ENCODE data around the gene NOSTRIN.

The NOSTRIN gene

DNA sequence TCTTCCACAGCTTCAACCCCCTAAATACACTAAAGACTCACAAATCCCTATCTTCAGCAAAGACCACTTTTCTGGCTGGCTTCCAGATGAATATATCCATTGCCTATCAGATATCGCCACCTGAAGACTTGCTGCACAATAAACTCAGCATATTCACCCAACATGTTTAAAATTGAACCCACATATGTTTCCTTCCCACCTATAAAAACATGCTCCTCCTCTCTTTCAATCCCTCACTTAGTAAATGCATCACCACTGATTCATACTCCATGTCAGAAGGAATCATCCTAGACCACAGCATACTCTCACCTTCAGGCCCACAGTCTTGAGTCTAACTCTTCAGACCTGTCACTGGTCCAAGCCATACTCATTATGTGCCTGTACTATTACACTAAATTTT is 82.5 kb downstream of the NOSTRIN start:
- peaks cover 14 to 46% of the 10 kb centered on the region in 2 experiments; a peak in 2 of 3 replicates for H3K36me3 ChIP-seq (ENCODE audit: control insufficient read depth in 2 of 2, insufficient read depth in 1 of 2, low read length in 2 of 2)
- CTCF ChIA-PET = no interaction called here

GRCh38 chr2:168889635-168890005 is 87.2 kb downstream of the NOSTRIN start:
- H3K36me3 ChIP-seq (ENCODE audit: control insufficient read depth in 2 of 2, insufficient read depth in 1 of 2, low read length in 2 of 2) = peaks cover 9 to 37% of the 10 kb centered on the region in 2 experiments; a peak in 2 of 3 replicates
- TF ChIP-seq ZSCAN5A (tag by site-specific recombination; IDR thresholded peaks at IDR 0.05) (no peak), SCRT2 (tag by site-specific recombination; IDR thresholded peaks at IDR 0.05) (no peak), PRDM2 (tag by site-specific recombination; IDR thresholded peaks at IDR 0.05; ENCODE audit: borderline replicate concordance) (no peak), ZNF488 (tag by site-specific recombination; IDR thresholded peaks at IDR 0.05) (no peak), ZXDB (tag by site-specific recombination; IDR thresholded peaks at IDR 0.05) (no peak), ZNF221 (tag by site-specific recombination; IDR thresholded peaks at IDR 0.05; ENCODE audit: borderline replicate concordance) (no peak), ZNF366 (tag by site-specific recombination; conservative IDR thresholded peaks at IDR 0.05) (no peak), ZNF560 (tag by site-specific recombination; IDR thresholded peaks at IDR 0.05; ENCODE audit: borderline replicate concordance) (no peak), KLF9 (tag by site-specific recombination; IDR thresholded peaks at IDR 0.05; ENCODE audit: low read depth) (no peak), CTCF (tag by site-specific recombination; IDR thresholded peaks at IDR 0.05) (no peak), REPIN1 (tag by site-specific recombination; IDR thresholded peaks at IDR 0.05; ENCODE audit: low read depth) (no peak), ZNF426 (tag by site-specific recombination; IDR thresholded peaks at IDR 0.05) (no peak)
- no peaks in the 10 kb centered on the region for H3K4me1 ChIP-seq (ENCODE audit: control insufficient read depth, insufficient read depth, low read length)
- POLR2A ChIA-PET = interaction anchor here (1.0 to 1.1 kb wide), 2 partner anchors 9 to 20 kb away, joined by 3 to 4 read pairs; no protein-coding TSS in a partner anchor
- CTCF ChIA-PET = interaction anchor here (0.9 kb wide), 1 partner anchor 32 kb away, joined by 4 read pairs; no protein-coding TSS in a partner anchor
- H3K27ac ChIP-seq (ENCODE audit: extremely low read depth, low read depth, low read length) = peak overlapping the region; percentile 11; the same call in 1 of the 2 replicates
- peak overlapping the region; percentile 88 for H3K4me3 ChIP-seq (ENCODE audit: low read depth, low read length)
- H3K9me3 ChIP-seq (ENCODE audit: control insufficient read depth, insufficient read depth, low read depth, low read length) = no peaks in the 10 kb centered on the region

More for the DNA sequence above, 82.5 kb downstream of the NOSTRIN start:
- no peaks in the 10 kb centered on the region for H3K9me3 ChIP-seq (ENCODE audit: control insufficient read depth, insufficient read depth, low read depth, low read length)
- no peak overlapping the region for H3K4me3 ChIP-seq (ENCODE audit: low read depth, low read length)
- POLR2A ChIA-PET = no interaction called here
- TF ChIP-seq ZNF266 (tag by site-specific recombination; IDR thresholded peaks at IDR 0.05; ENCODE audit: low read depth) = no peak
- no peak for TF ChIP-seq ZNF157 (tag by site-specific recombination; IDR thresholded peaks at IDR 0.05)
- TF ChIP-seq ZNF830 (tag by site-specific recombination; IDR thresholded peaks at IDR 0.05; ENCODE audit: low read depth) = no peak
- no peak for TF ChIP-seq HOXD13 (CRISPR knock-in tag; IDR thresholded peaks at IDR 0.05; ENCODE audit: borderline replicate concordance)
- TF ChIP-seq, protein P1, sequence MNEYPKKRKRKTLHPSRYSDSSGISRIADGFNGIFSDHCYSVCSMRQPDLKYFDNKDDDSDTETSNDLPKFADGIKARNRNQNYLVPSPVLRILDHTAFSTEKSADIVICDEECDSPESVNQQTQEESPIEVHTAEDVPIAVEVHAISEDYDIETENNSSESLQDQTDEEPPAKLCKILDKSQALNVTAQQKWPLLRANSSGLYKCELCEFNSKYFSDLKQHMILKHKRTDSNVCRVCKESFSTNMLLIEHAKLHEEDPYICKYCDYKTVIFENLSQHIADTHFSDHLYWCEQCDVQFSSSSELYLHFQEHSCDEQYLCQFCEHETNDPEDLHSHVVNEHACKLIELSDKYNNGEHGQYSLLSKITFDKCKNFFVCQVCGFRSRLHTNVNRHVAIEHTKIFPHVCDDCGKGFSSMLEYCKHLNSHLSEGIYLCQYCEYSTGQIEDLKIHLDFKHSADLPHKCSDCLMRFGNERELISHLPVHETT (tag by site-specific recombination; IDR thresholded peaks at IDR 0.05) = no peak
- TF ChIP-seq ZNF600 (tag by site-specific recombination; IDR thresholded peaks at IDR 0.05) = no peak
- TF ChIP-seq HOXA7 (CRISPR knock-in tag; IDR thresholded peaks at IDR 0.05; ENCODE audit: borderline replicate concordance) = no peak
- no peak for TF ChIP-seq HOXC10 (CRISPR knock-in tag; IDR thresholded peaks at IDR 0.05)
- TF ChIP-seq ZNF202 (tag by site-specific recombination; IDR thresholded peaks at IDR 0.05; ENCODE audit: borderline replicate concordance) = no peak
- TF ChIP-seq ZNF433 (tag by site-specific recombination; IDR thresholded peaks at IDR 0.05; ENCODE audit: low read depth) = no peak
- no peak overlapping the region for H3K27ac ChIP-seq (ENCODE audit: extremely low read depth, low read depth, low read length)
- no peaks in the 10 kb centered on the region for H3K4me1 ChIP-seq (ENCODE audit: control insufficient read depth, insufficient read depth, low read length)

All from HEK293 (cell line).